ENCODE data around the gene FBXO47. TPM values are rescaled to one million over a fixed set of nuclear protein-coding genes. Genes with fewer than 3 reads are reported as not detected.

FBXO47 gene
- total and polyA plus RNA-seq, 9 of the 15 experiments (the other 6 are each of a cell fraction or from before 2014, with no cell fraction given), result not detected

- TF ChIP-seq ZNF592 (IDR thresholded peaks at IDR 0.05), result peak; percentile 50; the same call in 1 of the 2 replicates
- no peak for TF ChIP-seq FOXA1 (IDR thresholded peaks at IDR 0.05; ENCODE audit: borderline replicate concordance)
- no peak for TF ChIP-seq CREB5 (CRISPR knock-in tag; IDR thresholded peaks at IDR 0.05)
- TF ChIP-seq TAF15 (IDR thresholded peaks at IDR 0.05; ENCODE audit: low read depth, low read length), result no peak
These were observed 68.3 kb downstream of the FBXO47 start (continued) for GRCh38 chr17:38898812-38899348.

Data from K562 (cell line).